Subcutaneous adipose tissue (tissue), 4 donors: ENCODE data around the gene XRCC3. TPM values are rescaled to one million over a fixed set of nuclear protein-coding genes. Genes with fewer than 3 reads are reported as not detected.

ENCODE experiments used
- total RNA-seq, 4 donors: library from RNA; depleted of rRNA; stranded (reverse); fragments of >200 nt; gene quantifications; one replicate each; pipeline ENCODE4 v1.1.0, GENCODE V29; 2016
- TF ChIP-seq, protein P1 (sequence below): fragments of 450-650 bp; IDR thresholded peaks from one replicate; pipeline ENCODE4 v1.5.1; 2016; ENCODE audit warnings: low read depth, mild to moderate bottlenecking, control low read depth, antibody characterized with exemption, moderate library complexity

XRCC3 gene
- total RNA-seq, 4 donors from 2014 or later = 2.4 to 6.0 (median 4.4) TPM

GRCh38 chr14:103738166-103738565, 22.9 kb upstream of the XRCC3 start:
- TF ChIP-seq, protein P1, sequence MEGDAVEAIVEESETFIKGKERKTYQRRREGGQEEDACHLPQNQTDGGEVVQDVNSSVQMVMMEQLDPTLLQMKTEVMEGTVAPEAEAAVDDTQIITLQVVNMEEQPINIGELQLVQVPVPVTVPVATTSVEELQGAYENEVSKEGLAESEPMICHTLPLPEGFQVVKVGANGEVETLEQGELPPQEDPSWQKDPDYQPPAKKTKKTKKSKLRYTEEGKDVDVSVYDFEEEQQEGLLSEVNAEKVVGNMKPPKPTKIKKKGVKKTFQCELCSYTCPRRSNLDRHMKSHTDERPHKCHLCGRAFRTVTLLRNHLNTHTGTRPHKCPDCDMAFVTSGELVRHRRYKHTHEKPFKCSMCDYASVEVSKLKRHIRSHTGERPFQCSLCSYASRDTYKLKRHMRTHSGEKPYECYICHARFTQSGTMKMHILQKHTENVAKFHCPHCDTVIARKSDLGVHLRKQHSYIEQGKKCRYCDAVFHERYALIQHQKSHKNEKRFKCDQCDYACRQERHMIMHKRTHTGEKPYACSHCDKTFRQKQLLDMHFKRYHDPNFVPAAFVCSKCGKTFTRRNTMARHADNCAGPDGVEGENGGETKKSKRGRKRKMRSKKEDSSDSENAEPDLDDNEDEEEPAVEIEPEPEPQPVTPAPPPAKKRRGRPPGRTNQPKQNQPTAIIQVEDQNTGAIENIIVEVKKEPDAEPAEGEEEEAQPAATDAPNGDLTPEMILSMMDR = no peak

GRCh38 chr14:103737432-103738045, 22.3 kb upstream of the XRCC3 start:
- TF ChIP-seq, protein P1 = no peak

DNA sequence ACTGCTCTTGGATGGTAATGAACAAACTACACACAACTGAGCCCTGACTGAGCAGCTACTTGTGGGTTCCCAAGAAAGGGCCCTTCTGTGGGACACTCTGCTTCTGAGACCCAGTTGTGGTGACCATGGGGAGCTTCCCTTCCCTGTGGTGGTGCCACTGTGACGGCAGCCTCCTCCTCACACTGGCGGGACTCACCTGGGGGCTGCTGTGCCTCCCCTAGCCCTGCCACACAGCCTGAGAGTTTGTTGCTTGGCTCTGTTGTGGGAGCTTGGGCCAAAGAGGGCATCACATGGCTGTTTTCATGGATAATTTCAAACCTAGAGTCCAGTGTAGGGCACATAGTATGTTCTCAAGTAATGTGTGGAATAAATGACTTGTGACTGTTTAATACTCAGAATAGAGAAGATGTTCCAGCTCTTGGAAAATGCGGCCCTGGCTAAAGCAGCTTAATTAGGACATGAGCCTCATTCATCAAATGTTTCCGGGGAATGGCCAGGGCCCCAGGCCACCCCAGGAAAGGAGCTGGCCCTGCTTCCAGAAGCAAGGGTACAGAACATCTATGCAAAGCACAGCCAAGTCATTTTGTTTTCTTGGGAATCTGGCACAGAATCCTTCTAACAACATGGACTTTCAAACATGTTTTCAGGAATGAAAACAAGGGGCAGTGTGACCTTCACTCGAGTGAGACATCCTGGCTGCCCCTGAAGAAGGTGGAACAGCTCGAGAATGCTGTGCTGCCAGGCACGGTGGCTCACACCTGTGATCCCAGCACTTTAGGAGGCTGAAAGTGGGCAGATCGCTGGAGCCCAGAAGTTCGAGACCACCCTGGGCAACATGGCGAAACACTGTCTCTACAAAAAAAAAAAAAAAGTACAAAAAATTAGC, 21.5 kb upstream of the XRCC3 start:
- TF ChIP-seq, protein P1 = no peak

GRCh38 chr14:103735815-103736545, 20.7 kb upstream of the XRCC3 start:
- TF ChIP-seq, protein P1 = no peak

DNA sequence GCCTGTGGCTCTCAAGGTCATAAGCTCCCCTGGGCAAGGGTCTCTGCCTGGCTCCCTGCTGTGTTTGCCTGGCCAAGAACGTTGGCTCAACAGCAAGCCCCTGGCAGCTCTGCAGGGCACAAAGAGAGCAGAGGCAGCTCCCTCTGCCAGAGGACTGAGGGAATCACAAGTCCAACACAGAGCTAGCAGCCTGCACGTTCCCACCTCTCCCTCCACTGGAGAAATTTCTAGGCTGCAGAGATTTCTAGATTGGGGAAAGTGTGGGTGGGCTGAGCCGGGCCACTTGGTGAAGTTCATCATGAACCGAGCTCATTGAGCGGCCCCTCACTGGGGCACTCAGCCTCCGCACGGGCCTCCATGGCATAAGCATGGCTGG, 20.2 kb upstream of the XRCC3 start:
- TF ChIP-seq, protein P1 = no peak

- TF ChIP-seq, protein P1 = no peak
Measured at GRCh38 chr14:103735022-103735421, 19.8 kb upstream of the XRCC3 start.
